Left lung (tissue), 10 donors: ENCODE data around the gene UPP2. TPM values are rescaled to one million over a fixed set of nuclear protein-coding genes. Genes with fewer than 3 reads are reported as not detected.

ENCODE experiments used
- ATAC-seq: fragments of 200-7000 bp; cut with Tn5 transposase; one replicate; pipeline ENCODE4 v1.9.1; 2020; ENCODE audit warnings: moderate library complexity
- DNase-seq, 4 donors: peaks; one replicate each; pipeline ENCODE4 v3.0.0-alpha.2; 2013 to 2020
- H3K27ac ChIP-seq, 2 donors: fragments of 200-600 bp; sonication (generic) in 1 of 2; one replicate each; pipeline versions ENCODE4 v1.5.0 to v1.8.0; 2020 to 2021
- H3K27me3 ChIP-seq, 2 donors: fragments of 200-600 bp; sonication (generic) in 1 of 2; one replicate each; pipeline versions ENCODE4 v1.5.0 to v1.8.0; 2020 to 2021
- H3K36me3 ChIP-seq, 2 donors: fragments of 200-600 bp; sonication (generic) in 1 of 2; one replicate each; pipeline versions ENCODE4 v1.5.0 to v1.8.0; 2020 to 2021
- H3K4me1 ChIP-seq, 2 donors: fragments of 200-600 bp; one replicate each; pipeline ENCODE4 v1.8.0; 2021
- H3K4me3 ChIP-seq, 2 donors: fragments of 200-600 bp; sonication (generic) in 1 of 2; one replicate each; pipeline versions ENCODE4 v1.5.0 to v1.8.0; 2020 to 2021; ENCODE audit warnings: mild to moderate bottlenecking in 1 of 2
- H3K9me3 ChIP-seq, 2 donors: fragments of 200-600 bp; sonication (generic) in 1 of 2; one replicate each; pipeline versions ENCODE4 v1.5.0 to v1.8.0; 2020 to 2021
- intact Hi-C, 2 donors: fragments of 100-400 bp; cut with DNase I; formaldehyde crosslinking; loops; one replicate each; pipeline versions ENCODE4 v1.11.2 to v1.14.2; 2022
- polyA plus RNA-seq, 6 donors: library from polyadenylated mRNA; unstranded; fragments of 120-200 nt; gene quantifications; one replicate each; pipeline ENCODE4 v1.2.1, GENCODE V29; 2013; ENCODE audit not compliant: insufficient read length in 6 of 6
- total RNA-seq, 2 donors: library from RNA; stranded (reverse); fragmentation: NEBNext Ultra II Directional; extraction: Animal tissue kit (Norgen Biotek cat#: 25700); gene quantifications; one replicate each; pipeline ENCODE4 v1.2.1, GENCODE V29; 2021
- TF ChIP-seq, protein P1 (sequence below), 2 donors: fragments of 200-600 bp; sonication (generic) in 1 of 2; IDR thresholded peaks; one replicate each; pipeline versions ENCODE4 v1.5.0 to v1.8.0; 2021; ENCODE audit warnings: antibody characterized with exemption in 2 of 2
- donor health status: DM: no; HTN: yes; CAD: no.
- donor health status: DM: no; HTN: no; CAD: no.

Gene UPP2
- total and polyA plus RNA-seq, 8 donors: 0.14 to 0.93 (median 0.34) TPM; not detected in 2

- no peak overlapping the region for H3K27ac ChIP-seq
- H3K36me3 ChIP-seq: no peaks in the 10 kb centered on the region
- no peaks in the 10 kb centered on the region for H3K27me3 ChIP-seq
- peaks cover 0 to 6% of the 10 kb centered on the region in 2 donors for H3K4me1 ChIP-seq
- H3K4me3 ChIP-seq: no peak overlapping the region
- no peak for ATAC-seq
- peaks cover 0 to 12% of the 10 kb centered on the region in 2 donors for H3K9me3 ChIP-seq
- DNase-seq: no peak
- intact Hi-C loops: no loop called here
- TF ChIP-seq, protein P1, sequence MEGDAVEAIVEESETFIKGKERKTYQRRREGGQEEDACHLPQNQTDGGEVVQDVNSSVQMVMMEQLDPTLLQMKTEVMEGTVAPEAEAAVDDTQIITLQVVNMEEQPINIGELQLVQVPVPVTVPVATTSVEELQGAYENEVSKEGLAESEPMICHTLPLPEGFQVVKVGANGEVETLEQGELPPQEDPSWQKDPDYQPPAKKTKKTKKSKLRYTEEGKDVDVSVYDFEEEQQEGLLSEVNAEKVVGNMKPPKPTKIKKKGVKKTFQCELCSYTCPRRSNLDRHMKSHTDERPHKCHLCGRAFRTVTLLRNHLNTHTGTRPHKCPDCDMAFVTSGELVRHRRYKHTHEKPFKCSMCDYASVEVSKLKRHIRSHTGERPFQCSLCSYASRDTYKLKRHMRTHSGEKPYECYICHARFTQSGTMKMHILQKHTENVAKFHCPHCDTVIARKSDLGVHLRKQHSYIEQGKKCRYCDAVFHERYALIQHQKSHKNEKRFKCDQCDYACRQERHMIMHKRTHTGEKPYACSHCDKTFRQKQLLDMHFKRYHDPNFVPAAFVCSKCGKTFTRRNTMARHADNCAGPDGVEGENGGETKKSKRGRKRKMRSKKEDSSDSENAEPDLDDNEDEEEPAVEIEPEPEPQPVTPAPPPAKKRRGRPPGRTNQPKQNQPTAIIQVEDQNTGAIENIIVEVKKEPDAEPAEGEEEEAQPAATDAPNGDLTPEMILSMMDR (IDR thresholded peaks at IDR 0.05): no peak
Observed at GRCh38 chr2:158143703-158144360, 42.2 kb downstream of the UPP2 start.

DNA sequence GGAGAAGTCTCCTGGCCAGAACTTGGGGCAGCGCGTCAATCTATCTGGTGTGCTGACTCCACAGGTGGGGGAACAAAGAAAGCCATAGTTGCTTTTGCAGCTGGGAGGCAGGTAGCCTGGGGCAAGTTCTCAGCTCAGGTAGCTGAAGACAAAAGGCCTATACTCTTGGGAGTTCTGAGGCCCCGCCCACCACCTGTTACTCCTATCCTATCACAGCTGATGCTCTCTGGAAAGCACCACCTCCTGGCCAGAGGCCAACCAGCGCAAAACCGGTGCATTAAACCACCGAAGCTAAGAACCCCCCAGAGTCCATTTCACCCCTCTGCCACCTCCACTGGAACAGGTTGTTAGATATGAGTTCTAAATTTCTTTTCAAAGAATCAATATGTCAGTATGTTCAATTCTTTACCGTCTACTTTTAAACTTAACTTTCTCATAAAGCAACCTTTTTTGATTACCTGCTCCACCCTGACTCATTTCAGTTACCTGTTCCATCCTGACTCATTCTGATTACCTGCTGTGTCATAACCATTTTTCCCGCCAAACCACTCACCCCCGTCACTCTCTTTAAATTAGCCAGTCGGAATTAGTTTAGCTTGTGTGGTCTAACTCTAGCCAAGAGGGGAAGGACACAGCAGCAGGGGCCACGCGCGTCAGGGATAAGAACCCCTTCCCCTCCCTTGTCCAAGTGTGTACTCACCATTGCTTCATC lies 43.4 kb downstream of the UPP2 start:
- DNase-seq: no peak
- no peaks in the 10 kb centered on the region for H3K27me3 ChIP-seq
- peaks cover 0 to 6% of the 10 kb centered on the region in 2 donors for H3K4me1 ChIP-seq
- H3K36me3 ChIP-seq: no peaks in the 10 kb centered on the region
- H3K9me3 ChIP-seq: peaks cover 0 to 14% of the 10 kb centered on the region in 2 donors
- ATAC-seq: no peak
- TF ChIP-seq, protein P1 (IDR thresholded peaks at IDR 0.05): no peak
- no peak overlapping the region for H3K4me3 ChIP-seq
- intact Hi-C loops: no loop called here
- no peak overlapping the region for H3K27ac ChIP-seq

DNA sequence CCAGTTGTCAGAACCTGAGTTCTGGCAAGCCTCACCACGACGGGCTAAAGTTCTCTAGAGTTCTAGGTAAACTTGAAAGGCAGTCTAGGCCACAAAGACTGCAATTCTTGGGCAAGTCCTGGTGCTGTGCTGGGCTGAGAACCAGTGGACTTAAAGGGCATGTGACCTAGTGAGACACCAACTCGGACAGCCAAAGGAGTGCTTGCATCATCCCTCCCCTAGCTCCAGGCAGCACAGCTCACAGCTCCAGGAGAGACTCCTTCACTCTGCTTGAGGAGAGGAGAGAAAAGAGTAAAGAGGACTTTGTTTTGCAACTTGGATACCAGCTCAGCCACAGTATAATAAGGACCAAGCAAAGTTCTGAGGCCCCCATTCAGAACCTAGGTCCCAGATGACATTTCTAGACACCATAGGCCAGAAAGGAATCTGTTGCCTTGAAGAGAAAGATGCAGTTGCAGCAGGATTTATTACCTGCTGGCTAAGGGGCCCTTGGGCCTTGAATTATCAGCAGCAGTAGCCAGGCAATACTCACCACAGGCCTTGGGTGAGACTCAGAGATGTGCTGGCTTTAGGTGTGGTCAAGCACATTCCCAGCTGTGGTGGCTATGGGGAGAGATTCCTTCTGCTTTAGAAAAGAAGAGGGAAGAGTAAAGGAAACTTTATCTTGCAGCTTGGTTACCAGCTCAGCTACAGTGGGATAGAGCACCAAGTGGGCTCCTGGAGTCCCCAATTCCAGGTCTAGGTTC lies 51.8 kb downstream of the UPP2 start:
- intact Hi-C loops: no loop called here
- H3K4me1 ChIP-seq: no peaks in the 10 kb centered on the region
- ATAC-seq (no peak), DNase-seq (no peak)
- TF ChIP-seq, protein P1 (IDR thresholded peaks at IDR 0.05): no peak
- no peak overlapping the region for H3K27ac ChIP-seq
- H3K27me3 ChIP-seq: no peaks in the 10 kb centered on the region
- H3K36me3 ChIP-seq: no peaks in the 10 kb centered on the region
- no peak overlapping the region for H3K4me3 ChIP-seq
- H3K9me3 ChIP-seq: peaks cover 0 to 14% of the 10 kb centered on the region in 2 donors

DNA sequence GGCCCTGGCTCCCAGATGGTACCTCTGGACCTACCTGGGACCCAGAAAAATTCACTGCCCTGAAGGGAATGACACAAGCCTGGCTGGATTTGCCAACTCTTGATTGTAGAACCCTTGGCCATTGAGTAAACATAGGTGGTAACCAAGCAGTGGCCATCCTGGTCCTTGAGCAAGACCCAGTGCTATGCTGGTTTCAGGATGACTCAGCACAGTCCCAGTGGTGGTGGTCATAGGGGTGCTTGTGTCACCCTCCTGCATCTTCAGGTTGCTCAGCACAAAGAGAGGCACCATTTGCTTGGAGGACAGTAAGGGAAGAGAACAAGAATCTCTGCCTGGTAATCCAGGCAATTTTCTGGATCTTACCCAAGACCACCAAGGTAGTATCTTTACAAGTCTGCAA lies 52.9 kb downstream of the UPP2 start:
- H3K9me3 ChIP-seq: peaks cover 0 to 13% of the 10 kb centered on the region in 2 donors
- H3K27ac ChIP-seq: no peak overlapping the region
- intact Hi-C loops: no loop called here
- no peak for DNase-seq
- H3K4me1 ChIP-seq: no peaks in the 10 kb centered on the region
- H3K36me3 ChIP-seq: no peaks in the 10 kb centered on the region
- TF ChIP-seq, protein P1 (IDR thresholded peaks at IDR 0.05): no peak
- H3K4me3 ChIP-seq: no peak overlapping the region
- H3K27me3 ChIP-seq: no peaks in the 10 kb centered on the region
- ATAC-seq: no peak

DNA sequence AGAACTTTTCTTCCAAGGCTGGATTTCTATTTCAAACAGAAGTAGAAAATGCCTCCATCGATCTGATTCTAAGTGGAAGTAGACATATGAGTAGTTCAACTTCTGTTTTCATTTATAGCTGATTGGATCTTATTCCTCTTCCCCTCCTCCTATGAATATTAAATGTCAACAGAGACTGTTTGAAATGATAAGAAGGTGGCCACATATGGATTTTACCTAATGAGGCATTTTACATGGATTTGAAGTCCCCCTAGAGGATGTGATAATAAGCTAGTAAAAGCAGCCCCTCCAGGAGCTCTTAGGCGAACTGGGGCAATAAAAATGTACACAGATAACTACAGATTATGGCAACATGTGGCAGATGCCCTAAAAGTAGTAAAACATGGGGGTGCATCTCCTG lies 71.0 kb downstream of the UPP2 start:
- Histone ChIP-seq H3K9me3 (no peaks in the 10 kb centered on the region), H3K4me3 (no peak overlapping the region), H3K4me1 (peaks cover 0 to 5% of the 10 kb centered on the region in 2 donors), H3K27ac (no peak overlapping the region), H3K36me3 (no peaks in the 10 kb centered on the region), H3K27me3 (no peaks in the 10 kb centered on the region)
- TF ChIP-seq, protein P1 (IDR thresholded peaks at IDR 0.05): no peak
- intact Hi-C loops: no loop called here
- DNase-seq: no peak
- no peak for ATAC-seq
